Measurements from ENCODE around the gene ITPR2. TPM values are rescaled to one million over a fixed set of nuclear protein-coding genes. Genes with fewer than 3 reads are reported as not detected.

Gene ITPR2
- total and polyA plus RNA-seq, 2 of the 8 experiments (the other 6 are each of a cell fraction or from before 2014, with no cell fraction given), result 4.1 to 48.3 TPM

DNA sequence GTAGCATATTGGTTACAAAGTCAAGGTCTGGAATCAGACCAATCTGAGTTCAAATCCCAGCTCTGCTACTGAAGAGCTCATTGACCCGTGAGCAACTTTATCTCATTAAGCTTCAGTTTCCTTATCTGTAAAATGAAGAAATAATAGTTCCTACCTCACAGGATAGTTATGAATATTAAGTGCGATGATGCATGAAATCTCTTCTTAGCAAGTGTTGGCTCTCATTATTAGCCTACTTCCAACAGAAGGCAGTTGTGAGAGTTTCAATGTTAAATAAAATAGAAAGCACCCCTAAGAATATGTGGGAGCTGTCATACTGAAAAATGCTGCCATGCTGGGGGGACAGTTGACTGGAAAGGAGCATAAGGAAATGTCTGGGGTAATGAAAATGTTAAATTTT, 39.0 kb upstream of the ITPR2 start:
- DNase-seq (ENCODE audit: low read depth in 1 of 2, low spot score in 2 of 2) (no peak), FAIRE-seq (no peak)
- Histone ChIP-seq H3K14ac (ENCODE audit: insufficient read length) (no peak overlapping the region), H3K9ac (replicated peaks in 1 of 4; ENCODE audit: extremely low read depth in 1 of 4, low read depth in 3 of 4, low read length in 3 of 4) (no peak overlapping the region), H3K79me2 (ENCODE audit: control insufficient read depth in 1 of 2, insufficient read depth in 2 of 2, low read length in 2 of 2) (no peaks in the 10 kb centered on the region), H3K4me3 (ENCODE audit: extremely low read depth in 1 of 4, insufficient read depth in 2 of 4, low read depth in 3 of 4, low read length in 4 of 4) (no peak overlapping the region), H2BK20ac (ENCODE audit: low read length) (no peak overlapping the region), H3K4ac (replicated peaks; ENCODE audit: insufficient read length, low read depth, low read length) (no peak overlapping the region), H3K79me1 (ENCODE audit: low read depth, low read length) (no peaks in the 10 kb centered on the region), H3K9me3 (ENCODE audit: insufficient read depth in 2 of 2, low read depth in 1 of 2, low read length in 1 of 2) (no peaks in the 10 kb centered on the region), H3K4me1 (replicated peaks in 1 of 4; ENCODE audit: control insufficient read depth in 3 of 4, insufficient read depth in 4 of 4, low read length in 3 of 4) (no peaks in the 10 kb centered on the region), H4K20me1 (replicated peaks in 1 of 2; ENCODE audit: control insufficient read depth in 1 of 2, insufficient read depth in 2 of 2, low read length in 2 of 2) (no peaks in the 10 kb centered on the region), H3K36me3 (ENCODE audit: control insufficient read depth in 2 of 4, insufficient read depth in 4 of 4, low read length in 3 of 4) (no peaks in the 10 kb centered on the region), H3K18ac (ENCODE audit: extremely low read depth, low read length) (no peak overlapping the region), H3K4me2 (ENCODE audit: insufficient read depth in 1 of 2, low read depth in 2 of 2, low read length in 2 of 2) (no peak overlapping the region), H3K23me2 (ENCODE audit: low read depth, low read length) (no peaks in the 10 kb centered on the region), H4K5ac (ENCODE audit: insufficient read length, low read depth, low read length) (no peak overlapping the region), H3K27me3 (replicated peaks in 1 of 4; ENCODE audit: control insufficient read depth in 3 of 4, extremely low read depth in 1 of 4, insufficient read depth in 3 of 4, low read length in 3 of 4) (0 out of 7 replicates have a peak, but pooled peaks cover 0 to 2% (median 0%) of the 10 kb centered on the region in 4 experiments), H4K91ac (replicated peaks; ENCODE audit: insufficient read length, low read length) (no peak overlapping the region), H2BK120ac (replicated peaks; ENCODE audit: low read depth, low read length) (no peak overlapping the region), H3K23ac (ENCODE audit: insufficient read length) (no peak overlapping the region), H4K8ac (ENCODE audit: extremely low read depth, insufficient read depth, low read length) (no peak overlapping the region), H3K56ac (replicated peaks; ENCODE audit: insufficient read length, low read depth, low read length) (no peak overlapping the region), H2AFZ (ENCODE audit: low read length) (no peak overlapping the region), H3K27ac (ENCODE audit: low read depth, low read length) (no peak overlapping the region), H2BK15ac (ENCODE audit: low read length) (no peak overlapping the region), H2AK5ac (ENCODE audit: low read depth, low read length) (no peak overlapping the region), H2BK5ac (ENCODE audit: low read depth, low read length) (no peak overlapping the region), H2BK12ac (ENCODE audit: low read depth, low read length) (no peak overlapping the region)
- TF ChIP-seq RBBP5 (IDR thresholded peaks at IDR 0.05; ENCODE audit: borderline replicate concordance, low read depth, low read length), result no peak
- WGBS, 2 experiments (ENCODE audit: extremely low coverage in 1 of 2, insufficient coverage in 1 of 2, insufficient read length in 1 of 2, insufficient replicate concordance in 2 of 2, low coverage in 1 of 2, low lambda C conversion rate in 2 of 2, missing lambda C conversion rate in 1 of 2), result 94% methylated on average over 2 of the region's 2 CpGs; no CpG with 5 or more reads in 1 of the 2 experiments
- ChIA-PET POLR2A (ENCODE audit: partially characterized antibody) (interaction anchor here (1.7 kb wide), 1 partner anchor 39 kb away, joined by 4 read pairs; the partner anchor contains the start of gene ITPR2), CTCF (ENCODE audit: partially characterized antibody) (interaction anchor here (0.6 to 3.2 kb wide), 3 partner anchors 9 to 133 kb away, joined by 3 to 21 read pairs (median 4); no protein-coding TSS in a partner anchor)
